ENCODE measurements around the gene COG2. TPM values are rescaled to one million over a fixed set of nuclear protein-coding genes. Genes with fewer than 3 reads are reported as not detected.

The COG2 gene
- total and polyA plus RNA-seq, 10 donors, result 13.1 to 41.6 (median 29.4) TPM

DNA sequence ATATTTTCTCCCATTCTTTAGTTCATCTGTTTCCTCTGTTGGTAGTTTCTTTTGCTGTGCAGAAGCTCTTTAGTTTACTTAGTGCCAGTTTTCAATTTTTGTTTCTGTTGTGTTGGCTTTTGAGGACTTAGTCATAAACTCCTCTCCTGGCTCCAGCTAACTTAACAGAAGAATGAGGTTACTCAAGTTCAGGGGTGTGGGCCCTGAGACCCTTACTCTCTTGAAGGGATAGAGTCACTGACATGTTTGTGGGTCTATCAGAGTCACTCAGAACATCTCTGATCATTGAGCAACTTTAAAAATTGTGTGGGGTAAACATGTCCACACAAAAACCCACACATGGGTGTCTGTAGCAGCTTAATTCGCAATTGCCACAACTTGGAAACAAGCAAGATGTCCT is 57.4 kb downstream of the COG2 start:
- WGBS, 5 donors, result 86 to 93% (median 88%) methylated on average over 1 of the region's 1 CpG
- H3K27me3 ChIP-seq (replicated peaks in 1 of 7), result no peaks in the 10 kb centered on the region

DNA sequence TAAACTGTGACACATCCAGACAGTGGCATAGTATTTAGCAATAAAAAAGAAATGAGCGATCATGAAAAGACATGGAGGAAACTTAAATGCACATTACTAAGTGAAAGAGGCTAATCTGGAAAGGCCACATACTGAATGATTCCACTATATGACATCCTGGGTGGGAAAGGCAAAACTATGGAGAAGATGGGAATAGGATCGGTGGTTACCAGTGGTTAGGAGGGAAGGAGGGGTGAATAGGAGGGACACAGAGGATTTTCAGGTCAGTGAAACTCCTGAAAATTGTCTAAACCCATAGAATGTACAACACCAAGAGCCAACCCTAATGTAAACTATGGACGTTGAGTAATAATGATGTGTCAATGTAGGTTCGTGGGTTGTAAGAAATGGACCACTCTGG is 57.9 kb downstream of the COG2 start:
- Histone ChIP-seq H3K9me3 (no peaks in the 10 kb centered on the region), H3K36me3 (no peaks in the 10 kb centered on the region), H3K4me3 (no peak overlapping the region), H3K27me3 (replicated peaks in 1 of 7) (no peaks in the 10 kb centered on the region), H3K4me1 (peaks cover 0 to under 1% (median 0%) of the 10 kb centered on the region in 6 donors), H3K27ac (no peak overlapping the region)
- WGBS, 5 donors, result 80 to 93% (median 85%) methylated on average over 4 of the region's 4 CpGs
- intact Hi-C loops (cut with DNase I; ENCODE audit: low total_unique reads), result no loop called here
- no peak for TF ChIP-seq POLR2A (IDR thresholded peaks at IDR 0.05)
- no peak for TF ChIP-seq POLR2AphosphoS5 (IDR thresholded peaks at IDR 0.05)
- TF ChIP-seq, protein P1, sequence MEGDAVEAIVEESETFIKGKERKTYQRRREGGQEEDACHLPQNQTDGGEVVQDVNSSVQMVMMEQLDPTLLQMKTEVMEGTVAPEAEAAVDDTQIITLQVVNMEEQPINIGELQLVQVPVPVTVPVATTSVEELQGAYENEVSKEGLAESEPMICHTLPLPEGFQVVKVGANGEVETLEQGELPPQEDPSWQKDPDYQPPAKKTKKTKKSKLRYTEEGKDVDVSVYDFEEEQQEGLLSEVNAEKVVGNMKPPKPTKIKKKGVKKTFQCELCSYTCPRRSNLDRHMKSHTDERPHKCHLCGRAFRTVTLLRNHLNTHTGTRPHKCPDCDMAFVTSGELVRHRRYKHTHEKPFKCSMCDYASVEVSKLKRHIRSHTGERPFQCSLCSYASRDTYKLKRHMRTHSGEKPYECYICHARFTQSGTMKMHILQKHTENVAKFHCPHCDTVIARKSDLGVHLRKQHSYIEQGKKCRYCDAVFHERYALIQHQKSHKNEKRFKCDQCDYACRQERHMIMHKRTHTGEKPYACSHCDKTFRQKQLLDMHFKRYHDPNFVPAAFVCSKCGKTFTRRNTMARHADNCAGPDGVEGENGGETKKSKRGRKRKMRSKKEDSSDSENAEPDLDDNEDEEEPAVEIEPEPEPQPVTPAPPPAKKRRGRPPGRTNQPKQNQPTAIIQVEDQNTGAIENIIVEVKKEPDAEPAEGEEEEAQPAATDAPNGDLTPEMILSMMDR (IDR thresholded peaks at IDR 0.05 in 8 of 11, conservative IDR thresholded peaks at IDR 0.05 in 3 of 11), result no peak
- no peak for DNase-seq

More for the DNA sequence above, 57.4 kb downstream of the COG2 start:
- no peaks in the 10 kb centered on the region for H3K9me3 ChIP-seq
- H3K36me3 ChIP-seq, result peaks cover 0 to 3% (median 0%) of the 10 kb centered on the region in 6 donors
- TF ChIP-seq POLR2AphosphoS5 (IDR thresholded peaks at IDR 0.05) (no peak), POLR2A (IDR thresholded peaks at IDR 0.05) (no peak)
- TF ChIP-seq, protein P1 (IDR thresholded peaks at IDR 0.05 in 8 of 11, conservative IDR thresholded peaks at IDR 0.05 in 3 of 11), result no peak
- no peak for DNase-seq
- no peak overlapping the region for H3K27ac ChIP-seq
- peaks cover 0 to 5% (median 0%) of the 10 kb centered on the region in 6 donors for H3K4me1 ChIP-seq
- H3K4me3 ChIP-seq, result no peak overlapping the region
- intact Hi-C loops (cut with DNase I; ENCODE audit: low total_unique reads), result no loop called here

DNA sequence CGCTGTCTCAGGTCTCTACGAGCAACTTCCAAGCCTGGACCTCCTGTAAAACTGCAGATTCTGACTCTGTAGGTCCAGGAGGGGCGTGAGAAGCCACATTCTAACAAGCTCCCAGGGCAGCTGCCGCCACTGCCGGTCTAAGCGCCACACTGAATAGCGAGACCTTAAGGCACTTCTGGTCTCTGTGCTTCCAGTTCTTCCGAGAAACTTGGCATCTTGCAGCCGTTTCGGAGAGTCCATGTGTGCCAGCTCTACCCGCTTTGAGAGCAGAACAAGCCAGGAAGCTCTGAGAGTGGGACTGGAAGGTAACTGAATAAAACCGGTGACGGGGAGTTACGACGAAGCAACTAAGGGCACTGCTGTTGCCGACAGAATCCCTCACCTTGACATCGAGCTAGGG is 59.2 kb downstream of the COG2 start:
- Histone ChIP-seq H3K4me1 (no peaks in the 10 kb centered on the region), H3K36me3 (no peaks in the 10 kb centered on the region), H3K4me3 (no peak overlapping the region), H3K9me3 (no peaks in the 10 kb centered on the region), H3K27me3 (replicated peaks in 1 of 7) (no peaks in the 10 kb centered on the region), H3K27ac (no peak overlapping the region)
- intact Hi-C loops (cut with DNase I; ENCODE audit: low total_unique reads), result no loop called here
- 84 to 91% (median 85%) methylated on average over 17 of the region's 17 CpGs for WGBS, 5 donors
- TF ChIP-seq POLR2AphosphoS5 (IDR thresholded peaks at IDR 0.05), result no peak
- TF ChIP-seq POLR2A (IDR thresholded peaks at IDR 0.05), result no peak
- TF ChIP-seq, protein P1 (IDR thresholded peaks at IDR 0.05 in 8 of 11, conservative IDR thresholded peaks at IDR 0.05 in 3 of 11), result no peak
- no peak for DNase-seq

DNA sequence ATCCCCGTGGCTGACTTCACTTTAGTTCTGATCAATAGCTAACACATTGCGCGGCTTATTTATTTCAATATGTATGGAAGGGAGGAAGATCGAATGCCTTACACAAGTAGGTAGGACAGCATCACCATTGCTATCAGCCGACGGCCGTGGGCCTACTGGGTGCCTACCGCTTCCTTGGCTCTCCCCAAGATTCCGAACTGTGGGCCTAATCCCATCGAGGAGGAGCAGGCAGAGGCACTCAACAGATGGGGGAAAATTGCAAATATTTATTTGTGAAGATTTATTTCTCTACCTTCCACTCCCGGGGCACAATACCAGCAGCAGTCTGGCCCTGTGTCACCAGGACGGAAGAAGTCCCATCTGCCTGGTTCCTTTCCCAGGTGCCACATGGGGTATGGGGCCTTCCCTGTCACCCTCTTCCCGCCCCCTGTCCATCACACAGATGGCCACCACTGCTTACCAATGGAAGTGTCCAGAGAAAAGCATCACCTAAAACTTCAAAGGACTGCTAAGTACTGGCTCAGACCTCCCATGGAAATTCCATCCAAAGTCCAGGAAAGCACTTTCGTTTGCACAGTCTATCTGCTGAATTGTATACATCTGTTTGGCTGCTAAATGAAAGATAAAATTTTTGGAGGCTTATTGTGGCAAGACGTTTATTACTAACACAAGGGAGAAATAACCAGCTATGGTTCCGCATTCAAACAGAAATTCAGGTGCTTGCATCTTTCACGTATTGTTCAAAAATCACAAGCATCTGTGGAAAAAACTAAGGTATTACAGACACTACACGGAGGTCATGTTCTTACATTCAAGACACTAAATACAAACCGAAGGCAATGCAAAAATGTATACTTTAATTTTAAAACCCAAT is 59.9 kb downstream of the COG2 start:
- H3K27me3 ChIP-seq (replicated peaks in 1 of 7), result no peaks in the 10 kb centered on the region
- no peak for TF ChIP-seq POLR2AphosphoS5 (IDR thresholded peaks at IDR 0.05)
- TF ChIP-seq, protein P1 (IDR thresholded peaks at IDR 0.05 in 8 of 11, conservative IDR thresholded peaks at IDR 0.05 in 3 of 11), result no peak
- no peak for TF ChIP-seq POLR2A (IDR thresholded peaks at IDR 0.05)
- WGBS, 5 donors, result 81 to 94% (median 90%) methylated on average over 19 of the region's 19 CpGs

More for the DNA sequence above, 59.9 kb downstream of the COG2 start:
- Histone ChIP-seq H3K36me3 (no peaks in the 10 kb centered on the region), H3K4me3 (no peak overlapping the region), H3K27ac (no peak overlapping the region), H3K4me1 (no peaks in the 10 kb centered on the region), H3K9me3 (no peaks in the 10 kb centered on the region)
- intact Hi-C loops (cut with DNase I; ENCODE audit: low total_unique reads), result no loop called here
- DNase-seq, result no peak

All from spleen (tissue), 11 donors.